CD4-positive, alpha-beta T cell (primary cell): ENCODE measurements around the gene TMEM229B. TPM values are rescaled to one million over a fixed set of nuclear protein-coding genes. Genes with fewer than 3 reads are reported as not detected.

Experiments used
- ATAC-seq: fragments of 200-7000 bp; cut with Tn5 transposase; one replicate; pipeline ENCODE4 v1.10.0; 2022; ENCODE audit warnings: mild to moderate bottlenecking; ENCODE audit not compliant: poor library complexity
- CTCF ChIA-PET: fragments of 350-600 bp; sonication (Branson Sonifier 250); formaldehyde crosslinking; loops from one replicate; lab custom pipeline; 2021; ENCODE audit warnings: antibody characterized with exemption, inconsistent platforms; lab: Charles Lee
- POLR2A ChIA-PET: fragments of 350-600 bp; sonication (Branson Sonifier 250); formaldehyde crosslinking; loops from one replicate; lab custom pipeline; 2021; ENCODE audit warnings: antibody characterized with exemption, inconsistent platforms; lab: Charles Lee
- DNase-seq, 14 experiments: peaks; one replicate each; pipeline ENCODE4 v3.0.0-alpha.2; 2013 to 2020; ENCODE audit warnings: mixed read lengths in 2 of 14
- H3K27ac ChIP-seq, 2 donors: one replicate each; pipeline versions ENCODE4 v1.5.1 to v1.7.0; 2013; ENCODE audit warnings: low read length in 2 of 2, low read depth in 1 of 2, mild to moderate bottlenecking in 1 of 2
- H3K27me3 ChIP-seq, 2 experiments: 1 replicate in 1 of 2; 2 replicates in 1 of 2; pipeline versions ENCODE4 v1.6.1 to v1.7.0; 2013; ENCODE audit warnings: low read length in 2 of 2, control low read depth in 1 of 2, mild to moderate bottlenecking in 1 of 2, moderate library complexity in 1 of 2; ENCODE audit not compliant: insufficient read depth in 2 of 2, control insufficient read depth in 1 of 2
- H3K36me3 ChIP-seq: one replicate; pipeline ENCODE4 v1.6.1; 2013; ENCODE audit warnings: low read length, control low read depth; ENCODE audit not compliant: insufficient read depth
- H3K4me1 ChIP-seq: one replicate; pipeline ENCODE4 v1.6.1; 2013; ENCODE audit warnings: low read length, control low read depth; ENCODE audit not compliant: insufficient read depth
- H3K4me3 ChIP-seq: one replicate; pipeline ENCODE4 v1.5.1; 2013; ENCODE audit warnings: mild to moderate bottlenecking, low read length, moderate library complexity
- H3K9me3 ChIP-seq, 2 experiments: 1 replicate in 1 of 2; 2 replicates in 1 of 2; pipeline versions ENCODE4 v1.6.1 to v1.7.0; 2013; ENCODE audit warnings: low read length in 2 of 2, mild to moderate bottlenecking in 2 of 2, control low read depth in 1 of 2, moderate library complexity in 1 of 2; ENCODE audit not compliant: control insufficient read depth in 1 of 2, insufficient read depth in 1 of 2
- H3K27ac Mint-ChIP-seq: one replicate; pipeline ENCODE4 v1.8.0; 2020; ENCODE audit warnings: mixed read lengths
- H3K27me3 Mint-ChIP-seq: one replicate; pipeline ENCODE4 v1.8.0; 2021; ENCODE audit warnings: mixed read lengths
- H3K36me3 Mint-ChIP-seq: one replicate; pipeline ENCODE4 v1.8.0; 2021; ENCODE audit warnings: low read depth, mixed read lengths
- H3K4me1 Mint-ChIP-seq: one replicate; pipeline ENCODE4 v1.8.0; 2021; ENCODE audit warnings: low read depth, mixed read lengths
- H3K4me3 Mint-ChIP-seq: one replicate; pipeline ENCODE4 v1.8.0; 2020; ENCODE audit warnings: mild to moderate bottlenecking, mixed read lengths
- H3K9me3 Mint-ChIP-seq: one replicate; pipeline ENCODE4 v1.8.0; 2020; ENCODE audit warnings: mixed read lengths
- CTCF ChIP-seq: fragments of 200-600 bp; IDR thresholded peaks from one replicate; pipeline ENCODE4 v1.8.0; 2022; ENCODE audit warnings: antibody characterized with exemption, mild to moderate bottlenecking
- intact Hi-C, 2 experiments: fragments of 100-400 bp; cut with DNase I in 1 of 2; cut with micrococcal nuclease in 1 of 2; formaldehyde crosslinking; loops; one replicate each; pipeline versions ENCODE4 v1.15.1 to v1.9.0; 2023 to 2025; cut with DNase I, micrococcal nuclease
- polyA plus RNA-seq, 2 donors: library from polyadenylated mRNA; unstranded; fragments of 120-200 nt; gene quantifications; one replicate each; pipeline ENCODE4 v1.2.1, GENCODE V29; 2013
- total RNA-seq, 174 experiments: library from RNA in 2 of 174; stranded (reverse) in 2 of 174; gene quantifications; one replicate each; pipeline ENCODE4 v1.2.3 and lab custom pipeline; 2021 to 2026

TMEM229B gene
- 1 to 10 TPM; 7.1 to 9.1 TPM for total RNA-seq
- 21.7 TPM for polyA plus RNA-seq (2013, experiment 1 of 2)
- 18.1 TPM for polyA plus RNA-seq (2013, experiment 2 of 2)
- total RNA-seq (lab: John Stamatoyannopoulos, UW), result 1.8 to 60.9 (median 27.9) reads per million in 172 experiments

- H3K27me3 Mint-ChIP-seq, result no peaks in the 10 kb centered on the region
- H3K27me3 ChIP-seq, result no peaks in the 10 kb centered on the region
- H3K27ac ChIP-seq, result peak within 1 kb of the TSS; percentile 68 to 84
- peaks cover 32% of the 10 kb centered on the region for H3K36me3 ChIP-seq
- H3K4me1 Mint-ChIP-seq, result peaks cover 61% of the 10 kb centered on the region
- peaks cover 52% of the 10 kb centered on the region for H3K4me1 ChIP-seq
- H3K4me3 Mint-ChIP-seq, result peak within 1 kb of the TSS; percentile 99
- peak; percentile 98 for ATAC-seq
- H3K9me3 Mint-ChIP-seq, result no peaks in the 10 kb centered on the region
- DNase-seq, result peak; percentile 50 to 94 (median 69)
- ChIA-PET POLR2A (interaction anchor here (0.6 to 3.7 kb wide), 11 partner anchors 11 to 216 kb away, joined by 3 to 27 read pairs (median 4); partner anchors contain the start of genes PIGH and RDH11), CTCF (interaction anchor here (1.0 to 1.6 kb wide), 2 partner anchors 10 to 27 kb away, joined by 3 to 5 read pairs; no protein-coding TSS in a partner anchor)
- intact Hi-C loops, result loop anchor here in 1 of 2 experiments (1.0 kb wide), 2 partner anchors 24 to 27 kb away; no protein-coding TSS in a partner anchor
- peak within 1 kb of the TSS; percentile 66 for H3K4me3 ChIP-seq
- no peak for TF ChIP-seq CTCF
- peaks cover 2% of the 10 kb centered on the region in 2 experiments for H3K9me3 ChIP-seq
- H3K27ac Mint-ChIP-seq, result peak within 1 kb of the TSS; percentile 100
- H3K36me3 Mint-ChIP-seq, result peaks cover 57% of the 10 kb centered on the region
Observed at GRCh38 chr14:67487937-67488893, at the start of gene TMEM229B. TSS of gene TMEM229B (minus strand) at chr14:67488721. CDS start at chr14:67473923, 14,798 bp downstream.

GRCh38 chr14:67537736-67538135, 49.2 kb upstream of the TMEM229B start:
- Mint-ChIP-seq H3K27me3 (peaks cover 63% of the 10 kb centered on the region), H3K9me3 (no peaks in the 10 kb centered on the region), H3K36me3 (no peaks in the 10 kb centered on the region), H3K27ac (no peak overlapping the region), H3K4me1 (peaks cover 15% of the 10 kb centered on the region), H3K4me3 (no peak overlapping the region)
- intact Hi-C loops, result no loop called here
- Histone ChIP-seq H3K9me3 (no peaks in the 10 kb centered on the region), H3K27ac (no peak overlapping the region), H3K27me3 (peaks cover 10 to 15% of the 10 kb centered on the region in 2 experiments), H3K36me3 (no peaks in the 10 kb centered on the region), H3K4me3 (no peak overlapping the region), H3K4me1 (peaks cover 16% of the 10 kb centered on the region)
- DNase-seq, result no peak
- no peak for TF ChIP-seq CTCF
- ChIA-PET POLR2A (no interaction called here), CTCF (no interaction called here)
- ATAC-seq, result no peak

GRCh38 chr14:67536087-67536486, 47.6 kb upstream of the TMEM229B start:
- ATAC-seq (no peak), DNase-seq (no peak)
- intact Hi-C loops, result no loop called here
- no peaks in the 10 kb centered on the region for H3K36me3 ChIP-seq
- Mint-ChIP-seq H3K9me3 (no peaks in the 10 kb centered on the region), H3K27ac (no peak overlapping the region), H3K4me3 (no peak overlapping the region), H3K36me3 (no peaks in the 10 kb centered on the region), H3K4me1 (peaks cover 4% of the 10 kb centered on the region), H3K27me3 (peaks cover 56% of the 10 kb centered on the region)
- peaks cover 11% of the 10 kb centered on the region for H3K4me1 ChIP-seq
- H3K4me3 ChIP-seq, result no peak overlapping the region
- H3K27ac ChIP-seq, result no peak overlapping the region
- CTCF ChIA-PET, result no interaction called here
- H3K27me3 ChIP-seq, result peaks cover 9 to 10% of the 10 kb centered on the region in 2 experiments
- POLR2A ChIA-PET, result no interaction called here
- no peaks in the 10 kb centered on the region for H3K9me3 ChIP-seq
- no peak for TF ChIP-seq CTCF
